MCF 10A (cell line): ENCODE measurements around the gene AUTS2. TPM values are rescaled to one million over a fixed set of nuclear protein-coding genes. Genes with fewer than 3 reads are reported as not detected.

Source experiments
- BruUV-seq: library from RNA; stranded (reverse); fragments of 400-500 nt; replicated peaks from 2 replicates; lab custom pipeline; 2021; lab: Mats Ljungman, UMichigan
- CTCF ChIA-PET: fragments of 300-600 bp; sonication (Branson Sonifier 250); formaldehyde crosslinking; extraction: SDS; loops from one replicate; lab custom pipeline; 2021; ENCODE audit warnings: antibody characterized with exemption, inconsistent platforms; lab: Yijun Ruan, JAX
- POLR2A ChIA-PET: fragments of 300-600, 350-650 bp; sonication (Branson Sonifier 250); formaldehyde crosslinking; extraction: SDS; loops from one replicate; lab custom pipeline; 2020; ENCODE audit warnings: antibody characterized with exemption, inconsistent platforms; lab: Yijun Ruan, JAX
- DNase-seq: peaks from one replicate; pipeline ENCODE4 v3.0.0-alpha.2; 2018; ENCODE audit not compliant: unreplicated experiment
- H3K27ac Mint-ChIP-seq: one replicate; pipeline ENCODE4 v1.8.0; 2022; ENCODE audit warnings: mild to moderate bottlenecking, low read depth, mixed read lengths; ENCODE audit not compliant: unreplicated experiment
- H3K27me3 Mint-ChIP-seq: one replicate; pipeline ENCODE4 v1.8.0; 2022; ENCODE audit warnings: mixed read lengths; ENCODE audit not compliant: insufficient read depth, unreplicated experiment
- H3K36me3 Mint-ChIP-seq: one replicate; pipeline ENCODE4 v1.8.0; 2022; ENCODE audit warnings: mild to moderate bottlenecking, moderate library complexity, mixed read lengths; ENCODE audit not compliant: insufficient read depth, unreplicated experiment
- H3K4me1 Mint-ChIP-seq: one replicate; pipeline ENCODE4 v1.8.0; 2022; ENCODE audit warnings: mixed read lengths; ENCODE audit not compliant: insufficient read depth, unreplicated experiment
- H3K4me3 Mint-ChIP-seq: one replicate; pipeline ENCODE4 v1.8.0; 2022; ENCODE audit warnings: mild to moderate bottlenecking, moderate library complexity, mixed read lengths; ENCODE audit not compliant: unreplicated experiment
- H3K9me3 Mint-ChIP-seq: one replicate; pipeline ENCODE4 v1.8.0; 2022; ENCODE audit warnings: mixed read lengths; ENCODE audit not compliant: unreplicated experiment
- CTCF ChIP-seq: fragments of 200-600 bp; IDR thresholded peaks from one replicate; pipeline ENCODE4 v1.8.0; 2022; ENCODE audit warnings: antibody characterized with exemption, mild to moderate bottlenecking; ENCODE audit not compliant: unreplicated experiment
- intact Hi-C: fragments of 100-400 bp; cut with micrococcal nuclease; formaldehyde crosslinking; loops from 2 replicates; pipeline ENCODE4 v1.14.1; 2022
- total RNA-seq: library from RNA; stranded (reverse); gene quantifications from 2 replicates; pipeline ENCODE4 v1.2.3, GENCODE V29; 2022

AUTS2 gene
- total RNA-seq, 1 experiment from 2014 or later = 1.3 TPM

- ChIA-PET CTCF (interaction anchor here (0.5 kb wide), 1 partner anchor 747 kb away, joined by 4 read pairs; no protein-coding TSS in a partner anchor), POLR2A (no interaction called here)
- no peaks in the 10 kb centered on the region for H3K36me3 Mint-ChIP-seq
- no peak overlapping the region for H3K4me3 Mint-ChIP-seq
- intact Hi-C loops = no loop called here
- DNase-seq = no peak
- no peak for TF ChIP-seq CTCF
- no peaks in the 10 kb centered on the region for H3K9me3 Mint-ChIP-seq
- H3K27ac Mint-ChIP-seq = no peak overlapping the region
- BruUV-seq = no TSS peak
- no peaks in the 10 kb centered on the region for H3K4me1 Mint-ChIP-seq
- no peaks in the 10 kb centered on the region for H3K27me3 Mint-ChIP-seq
Observed at GRCh38 chr7:69953136-69954067, 355.1 kb downstream of the AUTS2 start.

GRCh38 chr7:69956541-69956940 is 358.3 kb downstream of the AUTS2 start:
- Mint-ChIP-seq H3K4me1 (no peaks in the 10 kb centered on the region), H3K27me3 (no peaks in the 10 kb centered on the region), H3K27ac (no peak overlapping the region), H3K4me3 (no peak overlapping the region), H3K9me3 (no peaks in the 10 kb centered on the region), H3K36me3 (no peaks in the 10 kb centered on the region)
- CTCF ChIA-PET = no interaction called here
- POLR2A ChIA-PET = no interaction called here
- TF ChIP-seq CTCF = no peak
- DNase-seq = no peak
- no TSS peak for BruUV-seq
- intact Hi-C loops = no loop called here

GRCh38 chr7:69957661-69958060 is 359.4 kb downstream of the AUTS2 start:
- DNase-seq = no peak
- peaks cover 6% of the 10 kb centered on the region for H3K9me3 Mint-ChIP-seq
- intact Hi-C loops = no loop called here
- no peaks in the 10 kb centered on the region for H3K27me3 Mint-ChIP-seq
- H3K4me1 Mint-ChIP-seq = no peaks in the 10 kb centered on the region
- H3K36me3 Mint-ChIP-seq = no peaks in the 10 kb centered on the region
- TF ChIP-seq CTCF = no peak
- ChIA-PET CTCF (no interaction called here), POLR2A (no interaction called here)
- H3K27ac Mint-ChIP-seq = no peak overlapping the region
- H3K4me3 Mint-ChIP-seq = no peak overlapping the region
- BruUV-seq = no TSS peak

- H3K27ac Mint-ChIP-seq = no peak overlapping the region
- H3K9me3 Mint-ChIP-seq = peaks cover 15% of the 10 kb centered on the region
- no peak for TF ChIP-seq CTCF
- no TSS peak for BruUV-seq
- no peak for DNase-seq
- POLR2A ChIA-PET = no interaction called here
- no peaks in the 10 kb centered on the region for H3K27me3 Mint-ChIP-seq
- CTCF ChIA-PET = no interaction called here
- intact Hi-C loops = no loop called here
- no peak overlapping the region for H3K4me3 Mint-ChIP-seq
- H3K36me3 Mint-ChIP-seq = no peaks in the 10 kb centered on the region
- no peaks in the 10 kb centered on the region for H3K4me1 Mint-ChIP-seq
Observed at GRCh38 chr7:69959789-69960499, 361.7 kb downstream of the AUTS2 start.
